ENCODE measurements around the gene PRKN. TPM values are rescaled to one million over a fixed set of nuclear protein-coding genes. Genes with fewer than 3 reads are reported as not detected.

The PRKN gene
- total and polyA plus RNA-seq, 2 experiments from 2014 or later: 0.10 to 0.84 TPM

GRCh38 chr6:161308075-161308655, 1419.4 kb downstream of the PRKN start (continued):
- TF ChIP-seq ZNF462 (CRISPR knock-in tag; IDR thresholded peaks at IDR 0.05): no peak
- TF ChIP-seq EZH2 (IDR thresholded peaks at IDR 0.05; ENCODE audit: low read depth, unreplicated experiment): no peak
- TF ChIP-seq CREB1 (CRISPR knock-in tag; IDR thresholded peaks at IDR 0.05; ENCODE audit: low read depth): no peak

- no peak for ATAC-seq
- no peaks in the 10 kb centered on the region for H3K36me3 ChIP-seq (ENCODE audit: insufficient read depth)
- no peak overlapping the region for H2AFZ ChIP-seq
- peaks cover 7% of the 10 kb centered on the region; the same call in 1 of the 2 replicates for H3K9me2 ChIP-seq (ENCODE audit: insufficient read depth)
- H3F3A ChIP-seq (replicated peaks; ENCODE audit: low read depth): no peaks in the 10 kb centered on the region
- no peak for DNase-seq (ENCODE audit: low spot score)
- Mint-ChIP-seq H3K4me3 (no peak overlapping the region), H3K4me1 (no peaks in the 10 kb centered on the region), H3K36me3 (ENCODE audit: low read depth) (peaks cover 17% of the 10 kb centered on the region; the same call in 2 of the 3 replicates), H3K27me3 (ENCODE audit: insufficient read depth, low read depth, poor library complexity) (peaks cover 10% of the 10 kb centered on the region), H3K27ac (no peak overlapping the region), H3K9me3 (peaks cover 19% of the 10 kb centered on the region)
- no peaks in the 10 kb centered on the region for H3K79me2 ChIP-seq (replicated peaks; ENCODE audit: insufficient read depth)
- no peak overlapping the region for H3K4me3 ChIP-seq
- no peaks in the 10 kb centered on the region for H3K27me3 ChIP-seq (ENCODE audit: insufficient read depth)
- no peaks in the 10 kb centered on the region for H3K4me1 ChIP-seq (ENCODE audit: insufficient read depth)
- TF ChIP-seq NANOG (IDR thresholded peaks at IDR 0.05; ENCODE audit: borderline replicate concordance) (no peak), REST (IDR thresholded peaks at IDR 0.05; ENCODE audit: unreplicated experiment) (no peak)
- H3K27ac ChIP-seq (ENCODE audit: low read depth): no peak overlapping the region
- H3K4me2 ChIP-seq: no peak overlapping the region
- H4K20me1 ChIP-seq (replicated peaks; ENCODE audit: insufficient read depth): no peaks in the 10 kb centered on the region
Observed at GRCh38 chr6:161305860-161306259, 1421.7 kb downstream of the PRKN start.

Measured in GM23338 (cell line).